ENCODE data around the gene DCTN3. TPM values are rescaled to one million over a fixed set of nuclear protein-coding genes. Genes with fewer than 3 reads are reported as not detected.
A peak's percentile ranks its signal among the peaks of the same experiment; 100 is the strongest.

Gene DCTN3
- total and polyA plus RNA-seq, 8 donors = 9.3 to 107 (median 55.4) TPM

GRCh38 chr9:34611811-34612787, 8.2 kb downstream of the DCTN3 start, which contains the start of gene RPP25L:
TSS of gene RPP25L (minus strand) at chr9:34612097. CDS start at chr9:34611296, 801 bp downstream.
- peak; percentile 80 to 92 (median 88) for TF ChIP-seq POLR2AphosphoS5 (IDR thresholded peaks at IDR 0.05)
- peak in 1 of 4 donors; percentile 32 for TF ChIP-seq POLR2A (IDR thresholded peaks at IDR 0.05)
- TF ChIP-seq, protein P1, sequence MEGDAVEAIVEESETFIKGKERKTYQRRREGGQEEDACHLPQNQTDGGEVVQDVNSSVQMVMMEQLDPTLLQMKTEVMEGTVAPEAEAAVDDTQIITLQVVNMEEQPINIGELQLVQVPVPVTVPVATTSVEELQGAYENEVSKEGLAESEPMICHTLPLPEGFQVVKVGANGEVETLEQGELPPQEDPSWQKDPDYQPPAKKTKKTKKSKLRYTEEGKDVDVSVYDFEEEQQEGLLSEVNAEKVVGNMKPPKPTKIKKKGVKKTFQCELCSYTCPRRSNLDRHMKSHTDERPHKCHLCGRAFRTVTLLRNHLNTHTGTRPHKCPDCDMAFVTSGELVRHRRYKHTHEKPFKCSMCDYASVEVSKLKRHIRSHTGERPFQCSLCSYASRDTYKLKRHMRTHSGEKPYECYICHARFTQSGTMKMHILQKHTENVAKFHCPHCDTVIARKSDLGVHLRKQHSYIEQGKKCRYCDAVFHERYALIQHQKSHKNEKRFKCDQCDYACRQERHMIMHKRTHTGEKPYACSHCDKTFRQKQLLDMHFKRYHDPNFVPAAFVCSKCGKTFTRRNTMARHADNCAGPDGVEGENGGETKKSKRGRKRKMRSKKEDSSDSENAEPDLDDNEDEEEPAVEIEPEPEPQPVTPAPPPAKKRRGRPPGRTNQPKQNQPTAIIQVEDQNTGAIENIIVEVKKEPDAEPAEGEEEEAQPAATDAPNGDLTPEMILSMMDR (IDR thresholded peaks at IDR 0.05) = no peak
- H3K27me3 ChIP-seq = no peaks in the 10 kb centered on the region
- peaks cover 20 to 30% (median 25%) of the 10 kb centered on the region in 4 donors for H3K4me1 ChIP-seq
- H3K9me3 ChIP-seq = no peaks in the 10 kb centered on the region
- peak within 1 kb of the TSS; percentile 57 to 75 (median 63) for H3K4me3 ChIP-seq
- DNase-seq = peak; percentile 91 to 96
- H3K27ac ChIP-seq = peak within 1 kb of the TSS; percentile 77 to 89 (median 88)
- WGBS, 5 donors = 0 to 1% (median 1%) methylated on average over 45 to 77 of the region's 77 CpGs
- H3K36me3 ChIP-seq = peaks cover 25 to 43% (median 35%) of the 10 kb centered on the region in 4 donors
- intact Hi-C loops (cut with DNase I; ENCODE audit: low total_unique reads) = no loop called here

- intact Hi-C loops (cut with DNase I; ENCODE audit: low total_unique reads) = no loop called here
- DNase-seq = peak in 1 of 2 donors; percentile 51
- H3K9me3 ChIP-seq = no peaks in the 10 kb centered on the region
- peak overlapping the region; percentile 57 to 75 (median 63) for H3K4me3 ChIP-seq
- TF ChIP-seq POLR2A (IDR thresholded peaks at IDR 0.05) (no peak), EP300 (IDR thresholded peaks at IDR 0.05) (no peak), POLR2AphosphoS5 (IDR thresholded peaks at IDR 0.05) (no peak)
- TF ChIP-seq, protein P1 (IDR thresholded peaks at IDR 0.05) = no peak
- H3K27me3 ChIP-seq = no peaks in the 10 kb centered on the region
- WGBS, 5 donors = 52 to 64% (median 55%) methylated on average over 10 of the region's 10 CpGs
- peaks cover 17 to 35% (median 28%) of the 10 kb centered on the region in 4 donors for H3K36me3 ChIP-seq
- H3K4me1 ChIP-seq = peaks cover 20 to 30% (median 25%) of the 10 kb centered on the region in 4 donors
- H3K27ac ChIP-seq = peak overlapping the region; percentile 77 to 89 (median 88)
Observed at GRCh38 chr9:34611251-34611810, 9.0 kb downstream of the DCTN3 start.

- no peaks in the 10 kb centered on the region for H3K27me3 ChIP-seq
- intact Hi-C loops (cut with DNase I; ENCODE audit: low total_unique reads) = no loop called here
- H3K9me3 ChIP-seq = no peaks in the 10 kb centered on the region
- no peak for DNase-seq
- H3K4me1 ChIP-seq = peaks cover 20 to 30% (median 25%) of the 10 kb centered on the region in 4 donors
- 88 to 95% (median 94%) methylated on average over 14 to 20 of the region's 20 CpGs for WGBS, 5 donors
- peaks cover 15 to 28% (median 21%) of the 10 kb centered on the region in 4 donors for H3K36me3 ChIP-seq
- no peak for TF ChIP-seq POLR2AphosphoS5 (IDR thresholded peaks at IDR 0.05)
- TF ChIP-seq, protein P1 (IDR thresholded peaks at IDR 0.05) = no peak
- TF ChIP-seq EP300 (IDR thresholded peaks at IDR 0.05) = no peak
- TF ChIP-seq POLR2A (IDR thresholded peaks at IDR 0.05) = no peak
- H3K4me3 ChIP-seq = peak overlapping the region in 3 of 4 donors; percentile 61 to 75 (median 65)
- H3K27ac ChIP-seq = no peak overlapping the region
Observed at GRCh38 chr9:34610434-34611206, 9.7 kb downstream of the DCTN3 start.

- Histone ChIP-seq H3K4me1 (peaks cover 12 to 20% (median 15%) of the 10 kb centered on the region in 4 donors), H3K27ac (no peak overlapping the region), H3K4me3 (no peak overlapping the region), H3K27me3 (no peaks in the 10 kb centered on the region), H3K36me3 (no peaks in the 10 kb centered on the region), H3K9me3 (no peaks in the 10 kb centered on the region)
- 21 to 63% (median 28%) methylated on average over 2 of the region's 2 CpGs for WGBS, 5 donors
- intact Hi-C loops (cut with DNase I; ENCODE audit: low total_unique reads) = no loop called here
- TF ChIP-seq POLR2A (IDR thresholded peaks at IDR 0.05) = no peak
- no peak for TF ChIP-seq EP300 (IDR thresholded peaks at IDR 0.05)
- TF ChIP-seq, protein P1 (IDR thresholded peaks at IDR 0.05) = no peak
- TF ChIP-seq POLR2AphosphoS5 (IDR thresholded peaks at IDR 0.05) = no peak
- DNase-seq = no peak
Observed at GRCh38 chr9:34607331-34607730, 13.0 kb downstream of the DCTN3 start.
